HT-29 (cell line): ENCODE data around the gene JAKMIP2. TPM values are rescaled to one million over a fixed set of nuclear protein-coding genes. Genes with fewer than 3 reads are reported as not detected.
"Not testable (repeated sequence)": the region's sequence is repeated elsewhere in the genome, so short reads cannot be mapped to it uniquely, and the experiment has no call there.

ENCODE experiments used
- DNase-seq: peaks from one replicate; pipeline ENCODE4 v3.0.0-alpha.2; 2015; ENCODE audit warnings: low spot score
- total RNA-seq: library from RNA; depleted of rRNA; stranded (reverse); fragments of >200 nt; shearing (Covaris generic); gene quantifications from 2 replicates; pipeline ENCODE4 v1.2.3, GENCODE V29; 2014

JAKMIP2 gene
- total RNA-seq, 1 experiment from 2014 or later, result 0.03 TPM

DNA sequence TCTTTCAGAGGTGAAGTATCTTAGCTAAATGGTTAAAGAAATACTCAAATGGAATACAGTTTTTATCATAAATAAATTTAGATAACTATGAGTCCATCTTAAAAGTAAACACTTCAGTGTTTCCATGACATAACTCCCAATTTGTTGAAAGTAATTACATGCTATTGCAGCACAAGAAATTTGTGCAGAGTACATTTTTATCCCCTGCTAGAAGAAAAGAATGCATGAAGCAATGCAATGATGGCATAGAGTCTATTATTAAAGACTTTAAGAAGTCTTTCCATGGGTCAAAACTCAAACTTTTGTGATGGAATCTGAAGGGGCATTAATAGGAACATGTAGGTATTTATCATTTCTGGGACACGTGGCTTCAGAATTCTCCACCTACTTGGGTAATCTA, 166.1 kb downstream of the JAKMIP2 start:
- DNase-seq, result no peak

DNA sequence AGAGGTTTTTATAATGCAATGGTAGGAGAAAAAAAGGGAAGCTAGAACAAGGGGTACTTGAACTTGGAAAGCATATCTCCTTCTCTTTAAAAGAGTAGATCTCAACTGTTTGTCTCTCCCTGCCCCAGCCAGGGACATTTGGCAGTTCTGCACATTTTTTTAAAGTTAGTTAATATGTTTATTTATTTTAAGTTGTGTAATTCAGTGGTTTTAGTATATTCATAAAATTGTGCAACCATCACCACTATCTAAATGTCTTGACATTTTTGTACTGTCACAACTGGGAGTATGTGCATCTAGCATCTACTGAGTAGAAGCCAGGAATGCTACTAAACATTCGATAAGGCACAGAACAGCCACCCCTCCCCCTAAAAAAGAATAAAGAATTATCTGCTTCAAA, 169.2 kb downstream of the JAKMIP2 start:
- no peak for DNase-seq

DNA sequence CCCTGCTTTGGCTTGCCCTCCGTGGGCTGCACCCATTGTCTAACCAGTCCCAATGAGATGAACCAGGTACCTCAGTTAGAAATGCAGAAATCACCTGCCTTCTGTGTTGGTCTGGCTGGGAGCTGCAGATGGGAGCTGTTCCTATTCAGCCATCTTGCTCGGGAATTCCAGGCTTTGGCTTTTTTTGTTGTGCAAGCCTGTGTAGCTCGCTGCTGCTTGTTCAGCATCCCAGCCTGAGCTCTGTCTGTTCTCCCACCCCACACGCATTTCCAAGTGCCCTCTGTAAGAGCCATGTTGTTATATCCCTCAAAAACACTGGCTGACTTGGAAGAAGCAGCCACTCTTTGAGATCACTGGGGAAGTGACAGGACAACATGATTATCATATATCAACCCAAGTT, 171.0 kb downstream of the JAKMIP2 start:
- no peak for DNase-seq

DNA sequence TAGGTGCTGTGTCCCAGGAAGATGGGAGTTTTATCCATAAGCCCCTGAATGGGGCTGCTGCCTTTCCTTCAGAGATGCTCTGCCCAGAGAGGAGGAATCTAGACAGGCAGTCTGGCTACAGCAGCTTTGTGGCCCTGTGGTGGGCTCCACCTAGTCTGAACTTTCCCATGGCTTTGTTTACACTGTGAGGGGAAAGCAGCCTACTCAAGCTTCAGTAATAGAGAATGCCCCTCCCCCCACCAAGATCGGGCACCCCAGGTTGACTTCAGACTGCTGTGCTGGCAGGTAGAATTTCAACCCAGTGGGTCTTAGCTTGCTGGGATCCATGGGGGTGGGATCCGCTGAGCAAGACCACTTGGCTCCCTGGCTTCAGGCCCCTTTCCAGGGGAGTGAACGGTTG, 171.7 kb downstream of the JAKMIP2 start:
- no peak for DNase-seq

- DNase-seq, result no peak
Observed at GRCh38 chr5:147601652-147602051, 180.9 kb downstream of the JAKMIP2 start.

DNA sequence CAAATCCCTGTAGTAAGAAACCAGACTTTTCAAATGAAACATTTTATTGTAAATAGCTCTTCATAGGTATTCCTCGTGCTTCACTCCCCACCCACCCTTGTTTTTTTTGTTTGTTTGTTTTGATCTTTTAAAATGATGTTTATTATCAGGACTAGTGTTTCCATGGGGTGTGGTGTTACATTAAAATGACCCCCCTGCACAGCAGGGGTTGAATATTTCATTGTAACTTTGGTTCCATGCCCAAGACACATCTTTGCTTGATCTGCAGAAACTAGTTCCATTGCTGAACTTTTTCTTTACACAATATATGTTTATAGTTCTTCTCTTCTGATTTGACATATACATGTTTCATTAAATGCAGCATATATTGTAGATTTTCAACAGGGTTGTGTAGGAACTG, 191.4 kb downstream of the JAKMIP2 start:
- DNase-seq, result no peak

GRCh38 chr5:147590096-147590495, 192.4 kb downstream of the JAKMIP2 start:
- DNase-seq, result no peak

GRCh38 chr5:147586832-147587231, 195.7 kb downstream of the JAKMIP2 start:
- DNase-seq, result no peak

GRCh38 chr5:147586221-147586620, 196.3 kb downstream of the JAKMIP2 start:
- DNase-seq, result no peak

DNA sequence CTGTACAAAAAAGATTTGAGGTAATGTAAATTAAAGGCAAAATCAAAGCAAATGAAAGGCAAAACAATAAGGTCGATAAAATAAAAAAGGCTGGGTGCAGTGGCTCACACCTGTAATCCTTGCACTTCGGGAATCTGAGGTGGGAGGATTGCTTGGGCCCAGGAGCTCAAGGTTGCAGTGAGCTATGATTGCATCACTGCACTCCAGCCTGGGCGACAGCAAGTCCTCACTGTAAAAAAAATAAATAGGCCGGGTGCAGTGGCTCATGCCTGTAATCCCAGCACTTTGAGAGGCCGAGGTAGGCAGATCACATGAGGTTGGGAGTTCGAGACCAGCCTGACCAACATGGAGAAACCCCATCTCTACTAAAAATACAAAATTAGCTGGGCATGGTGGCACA, 200.3 kb downstream of the JAKMIP2 start:
- DNase-seq, result not testable (repeated sequence)

- not testable (repeated sequence) for DNase-seq
Observed at GRCh38 chr5:147580418-147580817, 202.1 kb downstream of the JAKMIP2 start.

DNA sequence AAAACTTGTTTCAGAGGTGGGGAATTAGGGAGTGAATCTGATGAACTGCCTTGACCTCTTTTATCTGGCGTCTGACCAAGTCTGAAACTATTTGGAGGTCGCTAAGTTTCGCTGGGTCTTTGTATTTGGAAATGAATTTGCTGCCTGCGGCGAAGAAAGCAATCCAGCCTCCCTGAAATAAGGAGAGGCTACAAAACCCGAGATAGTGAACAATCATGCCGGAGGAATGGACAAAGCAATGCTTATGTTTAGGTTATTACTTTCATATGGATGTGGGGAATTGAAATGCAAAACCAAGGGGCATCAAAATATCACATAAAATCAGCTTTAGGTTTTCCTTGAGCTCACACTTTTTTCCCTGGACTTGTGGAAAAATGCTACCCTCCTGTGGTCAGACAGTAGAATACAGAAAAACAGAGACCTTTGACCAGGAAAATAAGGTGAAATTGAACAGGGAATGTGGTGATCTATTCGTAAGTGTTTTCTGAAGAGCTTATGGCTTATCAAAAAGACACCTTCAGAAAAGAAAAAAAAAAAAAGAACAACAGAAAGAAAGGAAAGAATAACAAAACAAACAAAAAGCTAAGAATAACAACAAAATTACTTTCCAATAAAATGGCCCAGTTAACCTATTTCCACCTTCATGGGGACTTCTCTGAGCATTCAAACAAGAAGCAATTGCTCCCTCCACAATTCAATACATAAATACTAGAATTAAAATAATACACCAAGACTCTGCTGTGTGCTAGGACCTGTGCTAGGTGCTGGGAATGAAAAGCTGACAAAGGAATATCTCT, 204.1 kb downstream of the JAKMIP2 start:
- peak; percentile 42 for DNase-seq

- peak; percentile 62 for DNase-seq
Observed at GRCh38 chr5:147576646-147577535, 205.6 kb downstream of the JAKMIP2 start.

GRCh38 chr5:147575598-147575997, 206.9 kb downstream of the JAKMIP2 start:
- DNase-seq, result no peak

DNA sequence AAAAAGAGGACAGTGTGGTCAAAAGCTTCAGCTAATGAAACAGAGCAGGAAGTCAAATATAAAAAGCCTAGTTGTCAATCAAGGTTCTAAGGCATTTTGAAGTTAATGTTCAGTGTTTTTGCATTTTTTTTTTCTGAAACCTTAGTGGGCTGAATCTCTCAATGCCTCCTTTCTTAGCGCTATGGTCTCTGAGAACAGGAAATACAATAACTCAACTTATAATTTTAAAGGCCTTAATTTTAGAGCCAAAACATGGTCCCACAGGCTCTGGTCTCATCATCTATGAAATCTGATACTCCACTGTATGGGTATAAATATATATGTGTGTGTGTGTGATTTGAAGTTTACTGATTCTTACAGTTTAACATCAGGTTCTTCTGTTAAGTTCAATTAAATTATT, 209.3 kb downstream of the JAKMIP2 start:
- no peak for DNase-seq

DNA sequence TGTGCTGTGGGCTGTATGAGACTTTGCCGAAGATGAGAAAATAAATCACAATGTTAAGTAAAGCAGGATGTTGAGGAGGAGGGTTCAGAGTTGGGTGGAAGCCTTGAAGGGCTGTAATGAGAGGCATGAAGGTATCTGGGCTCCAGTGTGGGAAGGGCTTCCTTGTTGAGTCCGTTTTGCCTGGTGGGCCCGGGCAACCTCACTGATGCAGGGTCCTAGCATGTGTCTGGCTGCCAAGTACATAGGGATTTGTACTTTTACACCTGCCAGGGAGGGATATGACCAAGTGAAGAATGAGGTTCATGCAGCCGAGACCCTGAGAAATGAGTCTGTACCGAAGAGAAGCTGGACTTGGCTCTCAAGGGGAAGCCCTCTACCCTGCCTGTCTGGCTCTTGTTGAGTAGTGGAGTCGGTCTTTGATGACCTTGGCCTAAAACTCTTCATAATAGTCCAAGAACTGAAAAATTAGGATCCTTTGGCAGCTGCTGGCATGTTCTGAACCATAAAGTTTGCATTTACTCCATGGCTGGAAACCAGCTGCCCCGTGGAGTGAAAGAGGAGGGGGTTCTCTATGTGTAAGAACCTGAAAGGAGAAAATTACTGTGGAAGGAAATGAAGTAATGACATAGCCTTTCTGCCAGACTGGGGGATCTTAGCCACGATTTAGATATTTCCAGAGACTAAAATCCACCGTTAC, 213.7 kb downstream of the JAKMIP2 start:
- no peak for DNase-seq

DNA sequence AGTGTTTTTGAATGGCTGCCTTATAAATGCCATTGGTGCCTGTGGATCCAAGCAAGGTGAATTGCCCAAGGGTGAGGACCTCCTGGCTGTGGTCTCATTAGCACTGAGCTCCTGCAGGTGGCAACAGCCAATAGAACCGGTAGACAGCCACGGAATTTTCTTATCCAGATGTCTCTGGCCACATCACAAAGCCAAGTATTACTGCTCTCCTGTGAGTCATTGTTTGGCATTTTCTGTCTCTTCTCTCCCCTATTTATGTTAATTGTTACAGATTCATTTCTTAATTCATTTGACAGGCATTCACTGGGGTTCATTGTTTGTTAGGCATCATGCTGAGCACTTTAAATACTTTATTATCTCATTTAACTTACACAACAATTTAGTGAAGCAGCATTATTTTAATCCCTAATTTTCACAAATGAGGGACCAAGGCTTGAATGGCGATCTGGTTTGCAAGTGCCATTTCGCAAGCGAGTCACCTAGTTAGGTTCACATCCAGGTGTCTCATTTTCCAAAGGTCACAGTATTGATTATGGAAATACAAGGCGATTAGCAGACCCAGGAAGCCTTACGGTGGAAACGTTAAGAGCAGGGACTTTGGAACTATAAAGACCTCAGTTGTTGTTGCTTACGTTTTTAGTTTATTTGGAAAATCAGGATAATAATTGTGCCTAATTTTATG, 214.5 kb downstream of the JAKMIP2 start:
- DNase-seq, result peak; percentile 23

GRCh38 chr5:147565524-147565923, 217.0 kb downstream of the JAKMIP2 start:
- no peak for DNase-seq

GRCh38 chr5:147564124-147564486, 218.4 kb downstream of the JAKMIP2 start:
- no peak for DNase-seq

DNA sequence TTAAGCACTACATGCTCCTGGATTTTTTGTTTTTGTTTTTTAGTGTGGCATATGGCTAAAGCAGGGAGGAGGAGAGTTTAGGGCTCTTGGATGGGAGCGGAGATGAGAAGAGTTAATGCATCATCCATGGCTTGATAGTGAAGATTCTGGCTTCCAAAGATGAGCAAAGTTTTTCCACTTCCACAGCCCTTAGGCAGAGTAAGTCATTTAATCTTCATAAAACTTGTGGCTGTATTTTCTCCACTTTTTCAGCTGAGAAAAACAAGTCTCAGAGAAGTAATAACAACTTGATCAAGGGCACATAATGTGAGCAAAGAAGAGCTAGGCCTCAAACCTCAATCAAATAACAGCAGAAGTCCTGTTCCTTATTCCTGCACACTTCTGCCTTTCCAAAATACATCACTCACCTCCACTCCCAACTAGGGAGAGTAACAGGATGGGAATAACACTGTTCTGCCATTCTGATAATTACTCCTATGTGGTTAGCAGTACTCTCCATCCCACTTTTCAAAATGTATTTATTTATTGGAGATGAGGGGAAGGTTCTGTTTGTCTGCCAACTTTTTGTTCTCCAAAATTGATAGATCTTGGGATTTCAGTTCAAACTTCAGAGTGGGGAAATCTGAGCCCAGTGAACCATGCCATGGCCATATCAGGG, 218.9 kb downstream of the JAKMIP2 start:
- no peak for DNase-seq

DNA sequence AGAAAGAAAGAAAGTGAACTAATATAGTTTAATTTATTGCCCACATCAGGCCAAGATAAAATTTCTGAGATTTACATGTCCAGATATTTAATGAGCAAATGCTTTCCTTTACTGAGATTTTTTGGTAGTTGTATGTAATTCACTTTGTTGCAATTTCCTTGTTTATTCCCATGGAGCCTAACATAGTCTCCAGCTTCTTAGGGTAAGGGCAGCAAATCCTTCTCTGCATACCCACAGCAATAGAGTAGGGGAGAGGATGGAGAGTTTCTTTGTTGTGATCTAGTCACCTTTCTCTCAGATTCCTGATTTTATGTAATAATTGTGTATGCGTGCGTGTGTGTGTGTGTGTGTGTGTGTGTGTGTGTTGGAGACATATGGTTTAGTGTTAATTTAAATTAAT, 221.1 kb downstream of the JAKMIP2 start:
- DNase-seq, result no peak
